HG03025 (cell line): ENCODE data around the gene ABR.
"Not testable (repeated sequence)": the region's sequence is repeated elsewhere in the genome, so short reads cannot be mapped to it uniquely, and the experiment has no call there.

Experiments
- ATAC-seq: cut with Tn5 transposase; IDR thresholded peaks from one replicate; pipeline ENCODE4 v1.9.1; 2021; ENCODE audit warnings: mild to moderate bottlenecking, moderate library complexity; ENCODE audit not compliant: unreplicated experiment, low FRiP score

Gene ABR

GRCh38 chr17:1174263-1174880, 5.4 kb downstream of the ABR start:
- no peak for ATAC-seq

GRCh38 chr17:1173432-1174262, 6.1 kb downstream of the ABR start:
- no peak for ATAC-seq

- no peak for ATAC-seq
Measured at GRCh38 chr17:1171953-1172352, 7.8 kb downstream of the ABR start.

- no peak for ATAC-seq
Measured at GRCh38 chr17:1170739-1171138, 9.0 kb downstream of the ABR start.

GRCh38 chr17:1169929-1170312, 9.9 kb downstream of the ABR start:
- ATAC-seq: no peak

- no peak for ATAC-seq
Measured at GRCh38 chr17:1169221-1169928, 10.4 kb downstream of the ABR start.

- no peak for ATAC-seq
Measured at GRCh38 chr17:1168533-1169220, 11.1 kb downstream of the ABR start.

GRCh38 chr17:1166276-1166675, 13.5 kb downstream of the ABR start:
- ATAC-seq: no peak

GRCh38 chr17:1165836-1166235, 13.9 kb downstream of the ABR start:
- no peak for ATAC-seq

- ATAC-seq: no peak
Measured at GRCh38 chr17:1164935-1165556, 14.7 kb downstream of the ABR start.

GRCh38 chr17:1162116-1162855, 17.5 kb downstream of the ABR start:
- no peak for ATAC-seq

- no peak for ATAC-seq
Measured at GRCh38 chr17:1160591-1161390, 19.0 kb downstream of the ABR start.

- no peak for ATAC-seq
Measured at GRCh38 chr17:1159431-1160180, 20.2 kb downstream of the ABR start.

- ATAC-seq: no peak
Measured at GRCh38 chr17:1158879-1159278, 20.9 kb downstream of the ABR start.

- ATAC-seq: no peak
Measured at GRCh38 chr17:1156864-1157263, 22.9 kb downstream of the ABR start.

GRCh38 chr17:1154704-1155103, 25.1 kb downstream of the ABR start:
- no peak for ATAC-seq

- no peak for ATAC-seq
Measured at GRCh38 chr17:1153795-1154546, 25.8 kb downstream of the ABR start.

- not testable (repeated sequence) for ATAC-seq
Measured at GRCh38 chr17:1152582-1152981, 27.2 kb downstream of the ABR start.
